Stimulated activated CD4-positive, alpha-beta T cell treated with anti-CD3 and anti-CD28 coated beads, Interleukin-12 subunit alpha, Interleukin-12 subunit beta, amount 100 ng/mL, for 4 hours (primary cell): ENCODE results near the gene ARID4B.
"Not testable (repeated sequence)": the region's sequence is repeated elsewhere in the genome, so short reads cannot be mapped to it uniquely, and the experiment has no call there.

ENCODE experiments used
- DNase-seq: peaks from one replicate; pipeline ENCODE4 v3.0.0-alpha.2; 2020

ARID4B gene

DNA sequence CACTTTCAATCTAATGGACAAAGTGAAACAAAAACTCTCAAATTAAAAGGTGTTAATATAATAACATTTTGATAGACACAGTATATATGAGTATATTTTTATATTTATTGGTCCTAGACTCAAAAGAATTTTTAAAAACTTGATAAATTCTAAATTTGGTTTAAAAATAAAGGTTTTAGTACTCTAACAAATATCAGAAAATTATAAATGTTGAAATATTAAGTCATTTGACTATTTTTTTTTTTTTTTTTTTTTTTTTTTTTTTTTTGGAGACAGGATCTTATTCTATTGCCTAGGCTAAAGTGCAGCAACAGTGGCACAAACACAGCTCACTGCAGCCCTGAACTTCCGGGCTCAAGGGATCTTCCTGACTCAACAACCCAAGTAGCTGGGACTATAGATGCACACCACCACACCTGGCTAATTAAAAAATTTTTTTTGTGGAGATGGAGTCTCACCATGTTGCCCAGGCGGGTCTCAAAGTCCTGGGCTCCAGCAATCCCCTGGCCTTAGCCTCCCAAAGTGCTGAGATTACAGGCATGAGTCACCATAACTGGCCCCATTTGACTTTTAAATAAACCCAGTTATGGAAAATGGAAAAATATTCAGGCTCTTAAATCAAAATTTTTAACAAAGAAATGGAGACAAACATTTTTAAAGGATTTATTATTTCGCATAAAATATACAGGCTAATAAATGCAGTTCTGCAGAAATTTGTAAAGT, 106.2 kb downstream of the ARID4B start:
- DNase-seq = no peak

DNA sequence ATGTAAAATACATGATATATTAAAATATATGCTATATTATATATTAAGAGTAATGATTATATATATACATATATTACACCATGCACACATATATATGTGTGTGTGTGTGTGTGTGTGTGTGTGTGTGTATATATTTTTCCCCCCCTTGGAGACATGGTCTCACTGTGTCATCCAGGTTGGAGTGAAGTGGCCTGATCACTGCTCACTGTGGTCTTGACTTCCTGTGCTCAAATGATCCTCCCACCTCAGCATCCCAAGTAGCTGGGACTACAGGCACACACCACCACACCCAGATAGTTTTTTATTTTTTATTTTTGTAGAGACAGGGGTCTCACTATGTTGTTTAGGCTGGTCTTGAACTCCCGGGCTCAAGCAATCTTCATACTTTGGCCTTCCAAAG, 112.5 kb downstream of the ARID4B start:
- no peak for DNase-seq

- not testable (repeated sequence) for DNase-seq
These were observed 113.0 kb downstream of the ARID4B start for GRCh38 chr1:235214962-235215361.

DNA sequence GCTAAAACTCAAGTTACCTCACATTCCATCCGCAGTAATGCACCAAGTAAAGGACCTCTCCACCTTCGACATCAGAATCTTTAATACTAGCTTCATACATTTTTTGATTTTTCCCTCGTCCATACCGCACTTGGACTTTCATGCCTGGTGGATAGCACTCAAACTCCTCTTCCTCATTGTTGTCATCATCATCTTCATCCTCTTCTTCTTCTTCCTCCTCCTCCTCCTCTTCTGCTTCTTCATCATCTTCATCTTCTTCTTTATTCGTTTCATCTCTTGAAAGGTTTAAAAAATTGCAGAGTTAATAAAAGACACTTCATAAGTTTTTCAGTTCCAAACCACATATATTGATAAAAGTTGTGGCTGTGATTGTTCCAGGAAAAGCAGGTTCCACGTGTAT, 114.2 kb downstream of the ARID4B start:
- DNase-seq = no peak

GRCh38 chr1:235211517-235211916, 116.5 kb downstream of the ARID4B start:
- DNase-seq = no peak

DNA sequence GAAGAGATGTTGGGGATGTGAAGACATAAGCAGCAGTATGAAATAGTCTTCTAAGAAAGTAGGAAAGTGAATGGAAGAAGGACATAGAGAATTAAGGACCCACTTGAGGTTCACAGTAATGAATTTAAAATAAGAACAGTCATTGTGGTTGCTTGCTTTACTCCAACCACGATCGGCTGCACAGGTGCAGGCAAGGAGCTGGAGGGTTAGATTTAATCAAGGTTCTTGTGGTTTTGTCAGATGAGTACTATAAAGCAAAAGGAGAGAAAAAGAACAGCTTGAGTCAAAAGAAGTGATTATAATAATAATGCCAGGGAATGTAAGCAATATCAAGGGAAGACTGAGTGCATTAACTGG, 120.8 kb downstream of the ARID4B start:
- no peak for DNase-seq

GRCh38 chr1:235206533-235207208, 121.3 kb downstream of the ARID4B start:
- no peak for DNase-seq

- DNase-seq = no peak
These were observed 122.3 kb downstream of the ARID4B start for GRCh38 chr1:235205687-235206086.

GRCh38 chr1:235203428-235203827, 124.6 kb downstream of the ARID4B start:
- no peak for DNase-seq

GRCh38 chr1:235202447-235202846, 125.5 kb downstream of the ARID4B start:
- not testable (repeated sequence) for DNase-seq

DNA sequence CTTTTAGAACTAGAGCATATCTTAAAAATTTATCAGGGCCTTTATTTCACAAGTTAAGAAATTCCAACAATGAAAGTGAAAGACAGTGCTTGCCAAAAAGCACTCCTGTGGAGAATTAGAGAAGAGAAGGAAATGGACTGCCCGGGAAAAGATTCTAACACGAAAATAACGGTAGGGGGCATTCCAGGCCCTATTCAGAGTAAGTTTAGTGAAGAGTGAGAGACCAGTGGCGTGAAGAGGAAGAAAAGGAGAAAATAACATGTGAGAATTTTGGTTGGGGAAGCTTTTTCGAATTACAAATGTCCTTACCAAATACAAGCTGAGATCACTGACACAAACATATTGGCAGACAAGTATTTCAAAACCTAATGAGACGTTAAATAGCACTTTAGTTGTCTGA, 128.5 kb downstream of the ARID4B start:
- no peak for DNase-seq

GRCh38 chr1:235190431-235190830, 137.5 kb downstream of the ARID4B start:
- no peak for DNase-seq

GRCh38 chr1:235187316-235187715, 140.7 kb downstream of the ARID4B start:
- no peak for DNase-seq

DNA sequence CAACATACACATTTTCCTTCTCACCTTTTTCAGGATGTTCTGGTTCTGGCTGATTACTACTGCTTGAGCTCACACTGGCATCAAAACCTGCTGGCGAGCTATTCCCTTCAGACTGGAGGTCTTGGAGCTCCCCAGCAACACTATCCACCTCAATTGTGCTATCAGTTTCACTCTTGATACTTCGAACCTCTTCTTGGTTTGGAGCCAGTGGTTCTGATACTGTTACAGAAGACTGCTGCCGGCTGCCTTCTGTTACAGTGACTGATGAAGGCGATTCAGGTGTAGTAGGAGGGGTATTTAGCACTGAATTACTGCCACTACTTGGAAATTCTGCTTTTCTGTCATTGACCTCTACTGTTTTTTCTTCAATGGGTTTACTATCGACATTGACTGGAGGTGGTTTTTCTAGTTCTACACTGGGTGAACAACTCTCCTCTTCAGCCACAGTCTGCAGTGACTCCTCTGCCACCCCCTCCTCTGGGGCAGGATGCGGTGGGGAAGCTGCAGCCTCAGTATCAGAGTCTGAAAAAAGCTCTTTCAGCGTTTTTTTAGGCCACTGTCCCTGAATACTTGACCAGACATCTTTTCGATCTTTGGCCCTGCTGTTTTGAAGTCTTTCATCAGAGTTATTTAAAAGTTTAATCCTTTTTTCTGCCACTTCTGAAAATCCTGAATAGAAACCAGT, 146.3 kb downstream of the ARID4B start:
- no peak for DNase-seq

DNA sequence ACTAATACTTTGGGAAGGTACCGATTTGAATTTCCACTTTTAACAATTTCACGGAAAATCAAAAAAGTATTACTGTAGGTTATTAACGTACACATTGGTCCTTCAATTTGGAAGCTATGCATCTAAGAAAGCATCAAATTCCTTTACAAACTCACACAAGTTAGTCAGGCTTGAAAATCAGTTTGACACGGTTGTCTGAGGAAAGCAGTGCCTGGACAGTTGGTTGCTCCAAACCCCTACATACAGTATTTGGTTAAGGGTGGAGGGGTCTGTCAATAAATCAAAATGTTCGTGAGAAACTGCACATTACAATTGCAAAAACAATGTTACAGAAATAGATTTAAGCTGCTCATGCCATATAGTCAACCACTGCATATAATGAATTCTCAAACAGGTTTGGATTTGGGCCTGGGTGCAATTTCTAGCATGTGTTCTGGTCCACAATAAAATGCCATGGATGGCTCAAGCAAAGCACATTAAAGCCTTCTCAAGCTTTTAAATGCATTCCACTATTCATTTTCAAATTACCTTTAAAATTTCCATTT, 147.0 kb downstream of the ARID4B start:
- DNase-seq = no peak

- no peak for DNase-seq
These were observed 151.5 kb downstream of the ARID4B start for GRCh38 chr1:235176486-235176885.

DNA sequence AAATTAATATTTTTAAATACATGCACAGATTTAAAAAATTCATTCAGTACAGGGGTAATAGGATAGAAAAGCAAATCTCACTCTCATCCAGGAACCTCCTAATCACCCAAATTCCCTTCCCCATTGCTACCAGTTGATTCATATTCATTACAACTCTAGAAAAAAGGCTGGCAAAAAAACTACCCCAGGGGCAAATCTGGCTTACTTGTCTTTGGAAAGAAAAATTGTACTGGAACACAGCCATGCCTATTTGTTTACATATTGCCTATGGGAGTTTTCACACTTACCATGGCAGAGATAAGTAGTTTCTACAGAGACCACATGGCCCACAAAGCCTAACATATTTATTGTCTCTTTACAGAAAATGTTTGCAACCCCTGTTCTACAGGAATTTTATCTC, 158.0 kb downstream of the ARID4B start:
- no peak for DNase-seq

GRCh38 chr1:235168375-235168774, 159.6 kb downstream of the ARID4B start:
- no peak for DNase-seq

DNA sequence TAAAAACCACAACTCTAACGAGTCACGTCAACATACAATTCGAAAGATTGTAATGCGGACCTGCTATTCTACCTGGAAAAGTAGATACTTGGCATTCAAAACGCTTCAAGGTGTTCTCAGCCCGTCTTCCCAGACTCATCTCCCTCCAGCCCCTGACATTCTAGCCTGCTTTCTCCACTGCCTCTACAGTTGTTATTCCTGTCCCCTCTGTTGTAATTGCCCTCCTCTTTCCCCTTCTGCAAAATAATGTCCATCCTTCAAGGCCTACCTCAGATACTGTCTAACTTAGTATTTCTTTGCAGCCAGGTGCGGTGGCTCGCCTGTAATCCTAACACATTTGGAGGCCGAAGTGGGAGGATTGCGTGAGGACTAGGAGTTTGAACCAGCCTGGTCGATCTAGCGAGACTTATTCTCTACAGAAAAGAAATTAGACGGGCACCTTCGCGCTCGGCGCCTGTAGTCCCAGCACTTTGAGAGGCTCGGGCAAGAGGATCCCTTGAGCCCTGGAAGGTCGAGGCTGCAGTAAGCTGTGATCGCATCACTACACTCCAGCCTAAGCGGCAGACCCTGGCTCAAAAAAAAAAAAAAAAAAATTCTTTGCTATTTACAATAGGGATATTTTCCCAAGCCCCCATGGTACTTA, 166.2 kb downstream of the ARID4B start:
- no peak for DNase-seq

DNA sequence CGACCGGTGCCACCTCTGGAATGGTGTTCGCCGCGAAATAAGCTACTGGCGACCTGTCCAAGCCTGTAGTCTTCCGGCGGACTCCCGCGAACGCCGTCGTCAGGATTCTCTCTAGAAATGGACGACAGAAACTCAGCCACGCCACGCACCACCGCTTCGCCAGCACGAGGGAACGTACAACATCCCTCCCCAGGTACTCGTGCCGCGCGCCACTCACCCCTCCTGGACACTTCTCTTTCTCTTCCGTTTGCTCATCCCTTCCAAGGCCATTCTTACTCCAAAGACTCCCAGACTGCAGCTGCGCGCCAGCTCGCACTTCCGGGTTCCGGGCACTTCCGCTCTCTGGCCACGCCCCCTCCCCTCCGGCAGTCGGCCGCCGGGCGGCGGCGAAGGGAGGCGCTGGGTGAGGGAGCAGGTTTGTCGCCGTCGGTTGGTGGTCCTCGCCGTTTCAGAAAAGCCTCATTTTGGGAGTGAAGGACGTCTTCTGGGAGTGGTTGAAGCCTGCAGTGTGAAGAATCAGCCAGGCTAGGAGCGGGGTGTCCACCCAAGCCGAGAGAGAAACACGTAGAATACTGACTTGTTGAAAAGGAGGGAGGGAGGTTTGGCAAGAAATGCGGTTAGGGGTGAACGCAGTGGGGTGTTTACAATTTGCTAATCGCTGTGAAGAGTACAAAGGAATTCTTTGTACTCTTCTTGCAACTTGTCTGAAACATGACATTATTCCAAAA, 166.9 kb downstream of the ARID4B start, which contains the start of gene RBM34:
RBM34 (minus strand) TSS at position 294 of the 728 bp plus-strand sequence; CDS start at position 270, 24 bp downstream.
- peak; percentile 91 for DNase-seq

GRCh38 chr1:235160383-235160956, 167.5 kb downstream of the ARID4B start:
- no peak for DNase-seq

- not testable (repeated sequence) for DNase-seq
These were observed 168.0 kb downstream of the ARID4B start for GRCh38 chr1:235159930-235160329.
